ENCODE measurements around the gene ADAMTS4. TPM values are rescaled to one million over a fixed set of nuclear protein-coding genes. Genes with fewer than 3 reads are reported as not detected.
A peak's percentile ranks its signal among the peaks of the same experiment; 100 is the strongest.

ADAMTS4 gene
- total RNA-seq, 4 donors from 2014 or later = 1.3 to 2.6 (median 1.8) TPM

- peaks cover 25 to 92% (median 69%) of the 10 kb centered on the region in 3 donors for H3K4me1 ChIP-seq
- intact Hi-C loops (cut with DNase I) = no loop called here
- H3K4me3 ChIP-seq = peak overlapping the region in 1 of 4 donors; percentile 65
- TF ChIP-seq POLR2A (IDR thresholded peaks at IDR 0.05) (no peak), CTCF (IDR thresholded peaks at IDR 0.05) (no peak)
- no peaks in the 10 kb centered on the region for H3K9me3 ChIP-seq
- DNase-seq = no peak
- H3K36me3 ChIP-seq = peaks cover 0 to 27% (median 0%) of the 10 kb centered on the region in 3 donors
- 74 to 86% methylated on average over 3 of the region's 4 CpGs for WGBS, 2 donors
- H3K27me3 ChIP-seq = no peaks in the 10 kb centered on the region
- peak overlapping the region in 1 of 4 donors; percentile 52 for H3K27ac ChIP-seq
These were observed 3.7 kb downstream of the ADAMTS4 start for GRCh38 chr1:161195171-161195570.

GRCh38 chr1:161193561-161194235 is 5.2 kb downstream of the ADAMTS4 start:
- H3K27me3 ChIP-seq = no peaks in the 10 kb centered on the region
- DNase-seq = no peak
- intact Hi-C loops (cut with DNase I) = no loop called here

GRCh38 chr1:161192476-161193465 is 6.1 kb downstream of the ADAMTS4 start:
- intact Hi-C loops (cut with DNase I) = no loop called here
- peak; percentile 75 to 91 (median 85) for TF ChIP-seq CTCF (IDR thresholded peaks at IDR 0.05)
- no peak for TF ChIP-seq POLR2A (IDR thresholded peaks at IDR 0.05)
- WGBS, 2 donors = 36 to 45% methylated on average over 7 to 10 of the region's 15 CpGs
- Histone ChIP-seq H3K4me1 (peaks cover 4 to 79% (median 47%) of the 10 kb centered on the region in 3 donors), H3K4me3 (no peak overlapping the region), H3K27me3 (no peaks in the 10 kb centered on the region), H3K36me3 (peaks cover 0 to 27% (median 0%) of the 10 kb centered on the region in 3 donors), H3K9me3 (no peaks in the 10 kb centered on the region), H3K27ac (peak overlapping the region in 3 of 4 donors; percentile 22 to 52 (median 22))
- DNase-seq = no peak

More at GRCh38 chr1:161193561-161194235, 5.2 kb downstream of the ADAMTS4 start:
- H3K9me3 ChIP-seq = no peaks in the 10 kb centered on the region
- no peak overlapping the region for H3K4me3 ChIP-seq
- peak overlapping the region in 2 of 4 donors; percentile 22 to 52 for H3K27ac ChIP-seq
- no CpG with 5 or more reads among the region's 21 CpGs for WGBS, 2 donors
- peaks cover 12 to 88% (median 56%) of the 10 kb centered on the region in 3 donors for H3K4me1 ChIP-seq
- TF ChIP-seq POLR2A (IDR thresholded peaks at IDR 0.05) = no peak
- no peak for TF ChIP-seq CTCF (IDR thresholded peaks at IDR 0.05)
- H3K36me3 ChIP-seq = peaks cover 0 to 27% (median 0%) of the 10 kb centered on the region in 3 donors

- intact Hi-C loops (cut with DNase I) = no loop called here
These were observed 6.9 kb downstream of the ADAMTS4 start for GRCh38 chr1:161191971-161192370.

More at GRCh38 chr1:161191971-161192370, 6.9 kb downstream of the ADAMTS4 start:
- WGBS, 2 donors = 65 to 73% methylated on average over 8 of the region's 8 CpGs
- DNase-seq = no peak
- peaks cover 4 to 74% (median 39%) of the 10 kb centered on the region in 3 donors for H3K4me1 ChIP-seq
- peaks cover 0 to 27% (median 0%) of the 10 kb centered on the region in 3 donors for H3K36me3 ChIP-seq
- H3K27me3 ChIP-seq = no peaks in the 10 kb centered on the region
- TF ChIP-seq CTCF (IDR thresholded peaks at IDR 0.05) (no peak), POLR2A (IDR thresholded peaks at IDR 0.05) (no peak)
- no peak overlapping the region for H3K4me3 ChIP-seq
- H3K27ac ChIP-seq = no peak overlapping the region
- H3K9me3 ChIP-seq = no peaks in the 10 kb centered on the region
